Right ventricle myocardium inferior (tissue), 1 donor: ENCODE measurements around the gene ERGIC3. TPM values are rescaled to one million over a fixed set of nuclear protein-coding genes. Genes with fewer than 3 reads are reported as not detected.
A peak's percentile ranks its signal among the peaks of the same experiment; 100 is the strongest.

Source experiments
- ATAC-seq: fragments of 200-7000 bp; cut with Tn5 transposase; one replicate; pipeline ENCODE4 v1.9.1; 2020; ENCODE audit warnings: mild to moderate bottlenecking, moderate library complexity
- DNase-seq: peaks from one replicate; pipeline ENCODE4 v3.0.0; 2021; ENCODE audit errors: missing footprints
- intact Hi-C: fragments of 100-400 bp; cut with DNase I; formaldehyde crosslinking; loops from one replicate; pipeline ENCODE4 v1.11.0; 2022
- total RNA-seq: library from RNA; stranded (reverse); fragmentation: NEBNext Ultra II Directional; extraction: Animal tissue kit (Norgen Biotek cat#: 25700); gene quantifications from one replicate; pipeline ENCODE4 v1.2.1, GENCODE V29; 2021
- donor health status: DM: no; HTN: yes; CAD: no; lungs with severe emphysema.

ERGIC3 gene
- total RNA-seq, 1 donor from 2014 or later = 94.8 TPM

GRCh38 chr20:35583636-35584560 lies 42.0 kb downstream of the ERGIC3 start:
- DNase-seq (no peak), ATAC-seq (no peak)
- intact Hi-C loops = no loop called here

GRCh38 chr20:35586751-35587425 lies 45.0 kb downstream of the ERGIC3 start:
- no peak for ATAC-seq

GRCh38 chr20:35587436-35587835 lies 45.6 kb downstream of the ERGIC3 start:
- intact Hi-C loops = no loop called here
- DNase-seq (no peak), ATAC-seq (no peak)

More at GRCh38 chr20:35586751-35587425, 45.0 kb downstream of the ERGIC3 start:
- intact Hi-C loops = no loop called here
- no peak for DNase-seq

- intact Hi-C loops = no loop called here
- DNase-seq (no peak), ATAC-seq (no peak)
Observed at GRCh38 chr20:35588397-35588796, 46.5 kb downstream of the ERGIC3 start.

GRCh38 chr20:35592339-35592974 lies 50.6 kb downstream of the ERGIC3 start:
- DNase-seq (no peak), ATAC-seq (no peak)
- intact Hi-C loops = no loop called here

GRCh38 chr20:35595456-35595855 lies 53.6 kb downstream of the ERGIC3 start:
- DNase-seq (no peak), ATAC-seq (no peak)
- intact Hi-C loops = no loop called here

GRCh38 chr20:35595901-35596300 lies 54.0 kb downstream of the ERGIC3 start:
- DNase-seq (no peak), ATAC-seq (no peak)
- intact Hi-C loops = no loop called here

GRCh38 chr20:35597186-35597585 lies 55.3 kb downstream of the ERGIC3 start:
- ATAC-seq = no peak
- intact Hi-C loops = no loop called here
- DNase-seq = no peak

GRCh38 chr20:35598476-35598875 lies 56.6 kb downstream of the ERGIC3 start:
- DNase-seq (no peak), ATAC-seq (no peak)
- intact Hi-C loops = no loop called here

GRCh38 chr20:35598899-35599775 lies 57.3 kb downstream of the ERGIC3 start:
- ATAC-seq (no peak), DNase-seq (no peak)
- intact Hi-C loops = no loop called here

- DNase-seq (no peak), ATAC-seq (no peak)
- intact Hi-C loops = loop anchor here (5.0 kb wide), 1 partner anchor 98 kb away; the partner anchor contains the start of genes NFS1 and ROMO1
Observed at GRCh38 chr20:35599776-35600120, 57.9 kb downstream of the ERGIC3 start.

GRCh38 chr20:35600176-35600992 lies 58.5 kb downstream of the ERGIC3 start:
- DNase-seq = no peak
- ATAC-seq = no peak
- intact Hi-C loops = loop anchor here (5.0 kb wide), 1 partner anchor 97 kb away; the partner anchor contains the start of genes NFS1 and ROMO1

- peak; percentile 87 for ATAC-seq
- intact Hi-C loops = loop anchor here (5.0 kb wide), 1 partner anchor 96 kb away; the partner anchor contains the start of genes NFS1 and ROMO1
- DNase-seq = peak; percentile 91
Observed at GRCh38 chr20:35600993-35601973, 59.4 kb downstream of the ERGIC3 start.

GRCh38 chr20:35601990-35602389 lies 60.1 kb downstream of the ERGIC3 start:
- DNase-seq (no peak), ATAC-seq (no peak)
- intact Hi-C loops = loop anchor here (5.0 kb wide), 1 partner anchor 95 kb away; the partner anchor contains the start of genes NFS1 and ROMO1

GRCh38 chr20:35602851-35603495 lies 61.1 kb downstream of the ERGIC3 start:
- ATAC-seq (no peak), DNase-seq (no peak)
- intact Hi-C loops = loop anchor here (5.0 kb wide), 1 partner anchor 94 kb away; the partner anchor contains the start of genes NFS1 and ROMO1
